Peyer's patch (tissue), 4 donors: ENCODE results near the gene DIS3L2.

ENCODE experiments used
- CTCF ChIP-seq, 6 experiments: fragments of 450-650 bp in 4 of 6; fragments of 200-600 bp in 2 of 6; sonication (generic) in 1 of 6; IDR thresholded peaks; one replicate each; pipeline ENCODE4 v1.5.1; 2017 to 2019; ENCODE audit warnings: antibody characterized with exemption in 6 of 6, mild to moderate bottlenecking in 3 of 6, moderate library complexity in 1 of 6
- POLR2A ChIP-seq, 2 donors: fragments of 450-650 bp; IDR thresholded peaks; one replicate each; pipeline ENCODE4 v1.5.1; 2017; ENCODE audit warnings: antibody characterized with exemption in 2 of 2, mild to moderate bottlenecking in 2 of 2, moderate library complexity in 2 of 2

- TF ChIP-seq CTCF (IDR thresholded peaks at IDR 0.05) (no peak), POLR2A (IDR thresholded peaks at IDR 0.05) (no peak)
These were observed 329.2 kb downstream of the DIS3L2 start for GRCh38 chr2:232290668-232291067.
